Cardiac muscle cell (in vitro differentiated cells and primary cell): ENCODE results near the gene TRDN. TPM values are rescaled to one million over a fixed set of nuclear protein-coding genes. Genes with fewer than 3 reads are reported as not detected.
"Not testable (repeated sequence)": the region's sequence is repeated elsewhere in the genome, so short reads cannot be mapped to it uniquely, and the experiment has no call there.

Source experiments
- DNase-seq, 2 donors: peaks; one replicate each; pipeline versions ENCODE4 v3.0.0 to v3.0.0-alpha.2; 2010 to 2017; ENCODE audit warnings: low read depth in 1 of 2, low spot score in 1 of 2
- H3K27ac ChIP-seq: fragments of 200-600 bp; sonication (generic); 2 replicates; pipeline ENCODE4 v1.5.1; 2016
- H3K27me3 ChIP-seq: fragments of 200-600 bp; sonication (generic); 2 replicates; pipeline ENCODE4 v1.6.0; 2016; ENCODE audit warnings: control low read depth
- H3K36me3 ChIP-seq: fragments of 200-600 bp; sonication (generic); 2 replicates; pipeline ENCODE4 v1.5.1; 2016; ENCODE audit warnings: control low read depth
- H3K4me1 ChIP-seq: fragments of 200-600 bp; sonication (generic); 2 replicates; pipeline ENCODE4 v1.8.1; 2017; ENCODE audit warnings: low read depth, mild to moderate bottlenecking, mixed run types
- H3K4me3 ChIP-seq: fragments of 200-600 bp; sonication (generic); 2 replicates; pipeline ENCODE4 v1.5.1; 2016; ENCODE audit warnings: mild to moderate bottlenecking
- H3K9me3 ChIP-seq: fragments of 200-600 bp; sonication (generic); 2 replicates; pipeline ENCODE4 v1.5.1; 2017; ENCODE audit warnings: low read depth, mild to moderate bottlenecking, control low read depth
- CTCF ChIP-seq: IDR thresholded peaks from 2 replicates; pipeline ENCODE4 v1.5.1; 2012; ENCODE audit warnings: low read depth, mild to moderate bottlenecking, low read length
- polyA plus RNA-seq: library from polyadenylated mRNA; unstranded; fragments of >200 nt; fragmentation: Nextera tagmentation; extraction: Ambion mirVana; gene quantifications from 2 replicates; pipeline ENCODE4 v1.2.1, GENCODE V29; 2016
- total RNA-seq: library from RNA; depleted of rRNA; stranded (reverse); fragments of >200 nt; gene quantifications from 2 replicates; pipeline ENCODE4 v1.2.3, GENCODE V29; 2016

TRDN gene
- total and polyA plus RNA-seq, 2 experiments from 2014 or later, result 58.0 to 200 TPM

- H3K27me3 ChIP-seq, result no peaks in the 10 kb centered on the region
- H3K27ac ChIP-seq, result no peak overlapping the region
- H3K9me3 ChIP-seq, result no peaks in the 10 kb centered on the region
- peaks cover 42% of the 10 kb centered on the region for H3K36me3 ChIP-seq
- no peaks in the 10 kb centered on the region for H3K4me1 ChIP-seq
- H3K4me3 ChIP-seq, result no peak overlapping the region
- DNase-seq, result no peak
- no peak for TF ChIP-seq CTCF
Measured at GRCh38 chr6:123503619-123504018, 133.1 kb downstream of the TRDN start.

GRCh38 chr6:123497025-123497424 is 139.7 kb downstream of the TRDN start:
- TF ChIP-seq CTCF, result no peak
- DNase-seq, result no peak
- peaks cover 29% of the 10 kb centered on the region for H3K36me3 ChIP-seq
- H3K4me1 ChIP-seq, result no peaks in the 10 kb centered on the region
- no peaks in the 10 kb centered on the region for H3K9me3 ChIP-seq
- H3K27me3 ChIP-seq, result no peaks in the 10 kb centered on the region
- no peak overlapping the region for H3K4me3 ChIP-seq
- no peak overlapping the region for H3K27ac ChIP-seq

GRCh38 chr6:123489589-123489988 is 147.2 kb downstream of the TRDN start:
- Histone ChIP-seq H3K4me1 (peaks cover 12% of the 10 kb centered on the region), H3K36me3 (peaks cover 7% of the 10 kb centered on the region), H3K4me3 (no peak overlapping the region), H3K9me3 (no peaks in the 10 kb centered on the region), H3K27me3 (no peaks in the 10 kb centered on the region), H3K27ac (no peak overlapping the region)
- DNase-seq, result no peak
- no peak for TF ChIP-seq CTCF

GRCh38 chr6:123480986-123481385 is 155.8 kb downstream of the TRDN start:
- TF ChIP-seq CTCF, result no peak
- H3K4me3 ChIP-seq, result no peak overlapping the region
- H3K4me1 ChIP-seq, result peaks cover 6% of the 10 kb centered on the region
- H3K27ac ChIP-seq, result no peak overlapping the region
- H3K9me3 ChIP-seq, result no peaks in the 10 kb centered on the region
- no peaks in the 10 kb centered on the region for H3K36me3 ChIP-seq
- no peaks in the 10 kb centered on the region for H3K27me3 ChIP-seq
- DNase-seq, result no peak

GRCh38 chr6:123472025-123472702 is 164.6 kb downstream of the TRDN start:
- H3K27ac ChIP-seq, DNase-seq, H3K4me3 ChIP-seq, H3K36me3 ChIP-seq, H3K9me3 ChIP-seq, H3K27me3 ChIP-seq, H3K4me1 ChIP-seq: not testable (repeated sequence)

GRCh38 chr6:123467392-123467791 is 169.4 kb downstream of the TRDN start:
- no peak for DNase-seq
- H3K27me3 ChIP-seq, result no peaks in the 10 kb centered on the region
- no peak overlapping the region for H3K27ac ChIP-seq
- no peak for TF ChIP-seq CTCF
- no peaks in the 10 kb centered on the region for H3K4me1 ChIP-seq
- H3K36me3 ChIP-seq, result no peaks in the 10 kb centered on the region
- no peak overlapping the region for H3K4me3 ChIP-seq
- no peaks in the 10 kb centered on the region for H3K9me3 ChIP-seq
